ENCODE results near the gene CCP110. TPM values are rescaled to one million over a fixed set of nuclear protein-coding genes. Genes with fewer than 3 reads are reported as not detected.

CCP110 gene
- total and polyA plus RNA-seq, 2 experiments from 2014 or later, result 6.8 to 9.0 TPM

GRCh38 chr16:19599968-19600716 lies 76.4 kb downstream of the CCP110 start:
- in situ Hi-C loops (cut with MboI), result loop anchor here (10.0 kb wide), 1 partner anchor 285 kb away; the partner anchor contains the start of gene GPRC5B
- DNase-seq, result no peak
- no peaks in the 10 kb centered on the region for H3K27me3 ChIP-seq (replicated peaks; ENCODE audit: insufficient read depth)
- H3K79me2 ChIP-seq (ENCODE audit: insufficient read depth), result no peaks in the 10 kb centered on the region
- H3K27ac ChIP-seq, result no peak overlapping the region
- H3K9ac ChIP-seq, result no peak overlapping the region
- H3K36me3 ChIP-seq (ENCODE audit: low read depth), result peaks cover 5% of the 10 kb centered on the region
- TF ChIP-seq EZH2phosphoT487 (IDR thresholded peaks at IDR 0.05; ENCODE audit: insufficient read depth, low read depth), result no peak
- no peak for TF ChIP-seq EZH2 (IDR thresholded peaks at IDR 0.05; ENCODE audit: insufficient read depth, poor library complexity, severe bottlenecking)
- peaks cover 10% of the 10 kb centered on the region for H3F3A ChIP-seq (ENCODE audit: insufficient read depth)
- H3K9me2 ChIP-seq (ENCODE audit: insufficient read depth), result no peaks in the 10 kb centered on the region
- H3K4me1 ChIP-seq (ENCODE audit: insufficient read depth), result peaks cover 11% of the 10 kb centered on the region
- WGBS, 2 experiments (ENCODE audit: low coverage in 1 of 2, low lambda C conversion rate in 2 of 2, missing lambda C conversion rate in 2 of 2), result 79 to 80% methylated on average over 5 of the region's 5 CpGs
- no peak overlapping the region for H3K4me2 ChIP-seq (ENCODE audit: unreplicated experiment)
- H2AFZ ChIP-seq, result no peak overlapping the region
- no peaks in the 10 kb centered on the region for H3K9me3 ChIP-seq (ENCODE audit: low read depth)
- H4K20me1 ChIP-seq (ENCODE audit: insufficient read depth), result no peaks in the 10 kb centered on the region
- H3K4me3 ChIP-seq, result no peak overlapping the region

GRCh38 chr16:19601083-19601976 lies 77.6 kb downstream of the CCP110 start:
- H3K27me3 ChIP-seq (replicated peaks; ENCODE audit: insufficient read depth), result no peaks in the 10 kb centered on the region
- in situ Hi-C loops (cut with MboI), result loop anchor here (10.0 kb wide), 1 partner anchor 283 kb away; the partner anchor contains the start of gene GPRC5B
- H3K27ac ChIP-seq, result no peak overlapping the region
- 0 out of 2 replicates have a peak overlapping the region, but pooled peaks have one; percentile 26 for H3K9ac ChIP-seq
- no peak for TF ChIP-seq EZH2phosphoT487 (IDR thresholded peaks at IDR 0.05; ENCODE audit: insufficient read depth, low read depth)
- no peak for TF ChIP-seq EZH2 (IDR thresholded peaks at IDR 0.05; ENCODE audit: insufficient read depth, poor library complexity, severe bottlenecking)
- 0 out of 2 replicates have a peak, but pooled peaks cover 4% of the 10 kb centered on the region for H3K4me1 ChIP-seq (ENCODE audit: insufficient read depth)
- no peaks in the 10 kb centered on the region for H3K79me2 ChIP-seq (ENCODE audit: insufficient read depth)
- H3K36me3 ChIP-seq (ENCODE audit: low read depth), result peaks cover 5% of the 10 kb centered on the region
- WGBS, 2 experiments (ENCODE audit: low coverage in 1 of 2, low lambda C conversion rate in 2 of 2, missing lambda C conversion rate in 2 of 2), result 46 to 49% methylated on average over 13 of the region's 13 CpGs
- H4K20me1 ChIP-seq (ENCODE audit: insufficient read depth), result no peaks in the 10 kb centered on the region
- peaks cover 11% of the 10 kb centered on the region for H3F3A ChIP-seq (ENCODE audit: insufficient read depth)
- H3K4me3 ChIP-seq, result no peak overlapping the region
- DNase-seq, result peak; percentile 64
- H3K9me3 ChIP-seq (ENCODE audit: low read depth), result no peaks in the 10 kb centered on the region
- H3K4me2 ChIP-seq (ENCODE audit: unreplicated experiment), result no peak overlapping the region
- no peak overlapping the region for H2AFZ ChIP-seq
- no peaks in the 10 kb centered on the region for H3K9me2 ChIP-seq (ENCODE audit: insufficient read depth)

Other genes starting within 250 kb of the CCP110 start
- gene CLEC19A, start 238.2 kb upstream of the CCP110 start, total RNA-seq (2014; rRNA removed; shearing (Covaris generic)), result not detected in 2 replicates
- not detected in 2 replicates for gene CLEC19A, start 238.2 kb upstream of the CCP110 start, polyA plus RNA-seq (2016; fragmentation: Nextera tagmentation; extraction: Ambion mirVana)
- gene TMC5, start 106.1 kb upstream of the CCP110 start, total RNA-seq (2014; rRNA removed; shearing (Covaris generic)), result not detected in 2 replicates
- gene TMC5, start 106.1 kb upstream of the CCP110 start, polyA plus RNA-seq (2016; fragmentation: Nextera tagmentation; extraction: Ambion mirVana), result not detected in 2 replicates
- 77.1 and 85.0 TPM in 2 replicates for gene GDE1, start 1.8 kb upstream of the CCP110 start, total RNA-seq (2014; rRNA removed; shearing (Covaris generic))
- gene GDE1, start 1.8 kb upstream of the CCP110 start, polyA plus RNA-seq (2016; fragmentation: Nextera tagmentation; extraction: Ambion mirVana), result 55.1 and 58.2 TPM in 2 replicates
- 19.9 and 28.6 TPM in 2 replicates for gene VPS35L, start 31.8 kb downstream of the CCP110 start, total RNA-seq (2014; rRNA removed; shearing (Covaris generic))
- gene VPS35L, start 31.8 kb downstream of the CCP110 start, polyA plus RNA-seq (2016; fragmentation: Nextera tagmentation; extraction: Ambion mirVana), result 58.2 and 58.8 TPM in 2 replicates
- gene KNOP1, start 194.3 kb downstream of the CCP110 start, total RNA-seq (2014; rRNA removed; shearing (Covaris generic)), result 8.0 and 11.8 TPM in 2 replicates
- 14.1 and 15.6 TPM in 2 replicates for gene KNOP1, start 194.3 kb downstream of the CCP110 start, polyA plus RNA-seq (2016; fragmentation: Nextera tagmentation; extraction: Ambion mirVana)
- 9.8 and 24.8 TPM in 2 replicates for gene IQCK, start 194.3 kb downstream of the CCP110 start, total RNA-seq (2014; rRNA removed; shearing (Covaris generic))
- gene IQCK, start 194.3 kb downstream of the CCP110 start, polyA plus RNA-seq (2016; fragmentation: Nextera tagmentation; extraction: Ambion mirVana), result 9.7 and 11.1 TPM in 2 replicates